ENCODE data around the gene USP44.

The USP44 gene

GRCh38 chr12:95545303-95545702 lies 6.0 kb downstream of the USP44 start:
- TF ChIP-seq CTCF (IDR thresholded peaks at IDR 0.05; ENCODE audit: low read depth, low read length) = no peak
- in situ Hi-C loops (cut with HindIII; ENCODE audit: low sequenced_read_pairs) = no loop called here
- no peak overlapping the region for H3K4me3 ChIP-seq (ENCODE audit: low read depth, low read length)
- no peak for DNase-seq (ENCODE audit: low read depth, low spot score)

GRCh38 chr12:95544756-95545155 lies 6.5 kb downstream of the USP44 start:
- no peak overlapping the region for H3K4me3 ChIP-seq (ENCODE audit: low read depth, low read length)
- no peak for TF ChIP-seq CTCF (IDR thresholded peaks at IDR 0.05; ENCODE audit: low read depth, low read length)
- in situ Hi-C loops (cut with HindIII; ENCODE audit: low sequenced_read_pairs) = no loop called here
- DNase-seq (ENCODE audit: low read depth, low spot score) = no peak

GRCh38 chr12:95543305-95543704 lies 8.0 kb downstream of the USP44 start:
- DNase-seq (ENCODE audit: low read depth, low spot score) = no peak
- in situ Hi-C loops (cut with HindIII; ENCODE audit: low sequenced_read_pairs) = no loop called here
- no peak overlapping the region for H3K4me3 ChIP-seq (ENCODE audit: low read depth, low read length)
- TF ChIP-seq CTCF (IDR thresholded peaks at IDR 0.05; ENCODE audit: low read depth, low read length) = no peak

- no peak for DNase-seq (ENCODE audit: low read depth, low spot score)
- in situ Hi-C loops (cut with HindIII; ENCODE audit: low sequenced_read_pairs) = no loop called here
- no peak for TF ChIP-seq CTCF (IDR thresholded peaks at IDR 0.05; ENCODE audit: low read depth, low read length)
- no peak overlapping the region for H3K4me3 ChIP-seq (ENCODE audit: low read depth, low read length)
Observed at GRCh38 chr12:95541436-95541835, 9.8 kb downstream of the USP44 start.

- in situ Hi-C loops (cut with HindIII; ENCODE audit: low sequenced_read_pairs) = no loop called here
- H3K4me3 ChIP-seq (ENCODE audit: low read depth, low read length) = no peak overlapping the region
- no peak for TF ChIP-seq CTCF (IDR thresholded peaks at IDR 0.05; ENCODE audit: low read depth, low read length)
- no peak for DNase-seq (ENCODE audit: low read depth, low spot score)
Observed at GRCh38 chr12:95538656-95539055, 12.6 kb downstream of the USP44 start.

GRCh38 chr12:95538006-95538405 lies 13.3 kb downstream of the USP44 start:
- no peak for DNase-seq (ENCODE audit: low read depth, low spot score)
- TF ChIP-seq CTCF (IDR thresholded peaks at IDR 0.05; ENCODE audit: low read depth, low read length) = no peak
- in situ Hi-C loops (cut with HindIII; ENCODE audit: low sequenced_read_pairs) = no loop called here
- H3K4me3 ChIP-seq (ENCODE audit: low read depth, low read length) = no peak overlapping the region

- DNase-seq (ENCODE audit: low read depth, low spot score) = no peak
- TF ChIP-seq CTCF (IDR thresholded peaks at IDR 0.05; ENCODE audit: low read depth, low read length) = no peak
- H3K4me3 ChIP-seq (ENCODE audit: low read depth, low read length) = no peak overlapping the region
- in situ Hi-C loops (cut with HindIII; ENCODE audit: low sequenced_read_pairs) = no loop called here
Observed at GRCh38 chr12:95533985-95534384, 17.3 kb downstream of the USP44 start.

All from astrocyte of the spinal cord (primary cell).